22Rv1 (cell line): ENCODE measurements around the gene CACNA2D4.

ENCODE experiments used
- CTCF ChIP-seq: fragments of 450-650 bp; IDR thresholded peaks from 2 replicates; pipeline ENCODE4 v1.5.1; 2017; ENCODE audit warnings: mild to moderate bottlenecking
- ZFX ChIP-seq: fragments of 450-650 bp; IDR thresholded peaks from 2 replicates; pipeline ENCODE4 v1.6.1; 2017; ENCODE audit warnings: antibody characterized with exemption, borderline replicate concordance

GRCh38 chr12:1815108-1815507 is 103.3 kb downstream of the CACNA2D4 start:
- TF ChIP-seq CTCF (no peak), ZFX (no peak)
